Myocyte (in vitro differentiated cells): Measurements from ENCODE around the gene SNAPC2. TPM values are rescaled to one million over a fixed set of nuclear protein-coding genes. Genes with fewer than 3 reads are reported as not detected.
"Not testable (repeated sequence)": the region's sequence is repeated elsewhere in the genome, so short reads cannot be mapped to it uniquely, and the experiment has no call there.

Experiments
- DNase-seq: peaks from one replicate; pipeline ENCODE4 v3.0.0-alpha.2; 2012; ENCODE audit warnings: low read depth
- total RNA-seq: library from RNA; depleted of rRNA; stranded (reverse); fragments of >200 nt; gene quantifications from 2 replicates; pipeline ENCODE4 v1.2.3, GENCODE V29; 2014

Gene SNAPC2
- total RNA-seq, 1 donor from 2014 or later, result 27.5 TPM

DNA sequence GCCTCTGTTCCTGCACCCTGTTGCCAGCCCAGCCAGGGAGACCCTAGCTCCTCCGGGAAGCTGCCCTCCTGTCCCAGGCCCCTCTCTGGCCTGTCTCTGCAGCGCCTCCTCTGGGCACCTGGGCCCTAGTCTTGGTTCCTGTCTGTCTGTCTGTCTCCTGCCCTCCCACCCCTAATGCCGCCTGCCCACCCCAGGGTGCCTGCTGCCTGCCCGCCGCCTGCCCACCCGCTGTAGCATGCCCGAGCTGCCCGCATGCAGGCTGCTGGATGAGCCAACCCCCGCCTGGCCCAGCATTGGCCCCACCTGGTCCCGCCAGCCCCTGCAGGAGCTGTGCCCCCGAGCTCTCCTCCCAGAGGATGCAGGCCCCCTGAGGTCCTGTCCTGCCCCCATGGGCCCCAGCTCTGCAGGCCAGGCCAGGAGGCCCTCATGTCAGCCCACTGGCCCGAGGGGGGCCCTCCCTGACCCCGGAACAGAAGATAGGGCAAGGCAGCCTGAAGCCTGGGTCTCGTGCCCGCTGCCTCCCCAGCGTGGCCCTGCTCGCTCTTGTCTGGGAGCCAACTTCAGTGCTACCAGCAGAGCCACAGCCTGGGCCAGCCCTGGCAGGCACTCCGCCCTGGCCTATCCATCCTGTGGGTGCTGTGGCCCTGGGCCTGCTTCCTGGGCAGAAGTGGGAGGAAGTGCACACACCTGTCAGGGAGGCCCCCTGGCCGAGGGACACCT, 11.2 kb upstream of the SNAPC2 start:
- no peak for DNase-seq

DNA sequence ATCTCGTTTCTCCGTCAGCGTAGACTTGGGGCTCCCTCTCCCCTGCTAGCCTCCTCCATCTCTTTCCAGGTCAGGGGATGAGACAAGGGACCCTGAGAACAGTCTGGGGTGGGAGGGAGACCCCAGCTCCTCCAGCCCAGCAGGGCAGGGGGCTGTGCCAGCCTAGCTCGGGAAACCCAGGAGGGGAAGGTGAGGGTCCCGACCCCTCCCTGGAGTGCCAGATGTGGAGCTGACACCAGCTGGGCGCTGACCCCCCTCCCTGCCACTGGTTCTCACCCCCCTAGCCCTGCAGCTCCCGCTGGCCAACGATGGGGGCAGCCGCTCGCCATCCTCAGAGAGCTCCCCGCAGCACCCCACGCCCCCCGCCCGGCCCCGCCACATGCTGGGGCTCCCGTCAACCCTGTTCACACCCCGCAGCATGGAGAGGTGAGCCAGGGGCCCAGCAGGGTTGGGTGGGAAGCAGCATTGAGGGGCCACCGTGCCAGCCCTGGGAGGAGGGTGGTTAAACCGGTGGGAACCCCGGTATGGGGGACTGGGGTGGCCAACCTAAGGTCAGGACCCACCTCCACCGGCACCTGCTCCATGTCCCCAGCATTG, 10.6 kb upstream of the SNAPC2 start:
- no peak for DNase-seq

DNA sequence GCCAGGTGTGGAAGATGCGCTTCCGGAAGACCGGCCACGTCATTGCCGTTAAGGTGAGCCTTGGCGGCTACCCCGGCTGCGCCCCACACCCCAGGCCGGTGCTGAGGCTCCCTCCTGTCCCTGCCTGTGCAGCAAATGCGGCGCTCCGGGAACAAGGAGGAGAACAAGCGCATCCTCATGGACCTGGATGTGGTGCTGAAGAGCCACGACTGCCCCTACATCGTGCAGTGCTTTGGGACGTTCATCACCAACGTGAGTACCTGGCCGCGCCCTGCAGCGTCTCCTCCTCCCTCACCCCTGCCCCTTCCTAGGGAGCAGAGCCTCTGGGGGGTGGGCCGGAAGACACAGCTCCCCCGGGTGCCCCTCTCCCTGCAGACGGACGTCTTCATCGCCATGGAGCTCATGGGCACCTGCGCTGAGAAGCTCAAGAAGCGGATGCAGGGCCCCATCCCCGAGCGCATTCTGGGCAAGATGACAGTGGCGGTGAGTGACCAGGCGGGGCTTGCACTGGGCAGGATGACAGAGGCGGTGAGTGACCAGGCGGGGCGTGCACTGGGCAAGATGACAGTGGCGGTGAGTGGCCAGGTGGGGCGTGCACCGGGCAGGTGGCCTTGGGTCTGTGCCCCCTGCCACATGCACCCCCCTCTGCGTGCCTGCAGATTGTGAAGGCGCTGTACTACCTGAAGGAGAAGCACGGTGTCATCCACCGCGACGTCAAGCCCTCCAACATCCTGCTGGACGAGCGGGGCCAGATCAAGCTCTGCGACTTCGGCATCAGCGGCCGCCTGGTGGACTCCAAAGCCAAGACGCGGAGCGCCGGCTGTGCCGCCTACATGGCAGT, 9.6 kb upstream of the SNAPC2 start:
- DNase-seq, result no peak

DNA sequence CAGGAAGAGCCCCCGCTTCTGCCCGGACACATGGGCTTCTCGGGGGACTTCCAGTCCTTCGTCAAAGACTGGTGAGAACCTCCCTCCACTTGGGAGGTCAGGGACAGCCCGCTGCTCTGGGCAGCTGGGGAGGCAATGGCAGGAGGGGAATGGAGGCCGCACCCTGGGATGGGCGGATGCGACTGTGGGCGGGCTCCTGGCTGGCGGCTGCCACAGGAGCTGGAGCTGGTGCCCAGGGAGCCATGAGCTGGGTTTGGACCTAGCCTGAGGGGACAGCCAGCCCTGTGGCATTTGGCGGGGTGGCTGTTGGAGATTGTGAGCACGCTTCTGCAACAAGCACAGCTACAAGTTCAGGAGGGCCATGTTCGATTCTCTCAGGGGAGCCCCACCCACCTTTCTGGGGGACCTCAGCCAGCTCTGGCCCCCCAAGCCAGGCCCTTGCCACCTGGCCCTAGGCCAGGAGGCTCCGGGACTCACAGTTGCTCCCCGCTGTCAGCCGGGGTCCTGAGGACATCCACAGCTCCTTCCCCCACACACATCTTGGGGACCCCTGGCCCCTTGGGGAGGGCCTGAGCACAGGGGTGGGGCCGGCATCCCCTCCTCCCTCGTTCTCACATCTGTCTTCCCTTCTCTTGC, 8.5 kb upstream of the SNAPC2 start:
- DNase-seq, result no peak

DNA sequence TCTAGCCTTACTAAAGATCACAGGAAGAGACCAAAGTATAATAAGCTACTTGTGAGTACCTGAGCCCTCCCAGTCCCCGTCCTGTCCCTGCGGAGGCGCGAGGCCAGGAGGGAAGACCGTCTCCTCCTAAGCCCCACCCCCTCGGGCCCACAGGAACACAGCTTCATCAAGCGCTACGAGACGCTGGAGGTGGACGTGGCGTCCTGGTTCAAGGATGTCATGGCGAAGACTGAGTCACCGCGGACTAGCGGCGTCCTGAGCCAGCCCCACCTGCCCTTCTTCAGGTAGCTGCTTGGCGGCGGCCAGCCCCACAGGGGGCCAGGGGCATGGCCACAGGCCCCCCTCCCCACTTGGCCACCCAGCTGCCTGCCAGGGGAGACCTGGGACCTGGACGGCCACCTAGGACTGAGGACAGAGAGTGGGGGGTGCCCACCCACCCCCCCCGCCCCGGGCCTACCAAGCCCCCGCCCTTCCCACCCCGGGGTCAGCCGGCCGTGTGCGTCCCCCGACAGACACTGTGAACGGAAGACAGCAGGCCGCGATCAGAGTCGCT, 7.9 kb upstream of the SNAPC2 start:
- DNase-seq, result no peak

DNA sequence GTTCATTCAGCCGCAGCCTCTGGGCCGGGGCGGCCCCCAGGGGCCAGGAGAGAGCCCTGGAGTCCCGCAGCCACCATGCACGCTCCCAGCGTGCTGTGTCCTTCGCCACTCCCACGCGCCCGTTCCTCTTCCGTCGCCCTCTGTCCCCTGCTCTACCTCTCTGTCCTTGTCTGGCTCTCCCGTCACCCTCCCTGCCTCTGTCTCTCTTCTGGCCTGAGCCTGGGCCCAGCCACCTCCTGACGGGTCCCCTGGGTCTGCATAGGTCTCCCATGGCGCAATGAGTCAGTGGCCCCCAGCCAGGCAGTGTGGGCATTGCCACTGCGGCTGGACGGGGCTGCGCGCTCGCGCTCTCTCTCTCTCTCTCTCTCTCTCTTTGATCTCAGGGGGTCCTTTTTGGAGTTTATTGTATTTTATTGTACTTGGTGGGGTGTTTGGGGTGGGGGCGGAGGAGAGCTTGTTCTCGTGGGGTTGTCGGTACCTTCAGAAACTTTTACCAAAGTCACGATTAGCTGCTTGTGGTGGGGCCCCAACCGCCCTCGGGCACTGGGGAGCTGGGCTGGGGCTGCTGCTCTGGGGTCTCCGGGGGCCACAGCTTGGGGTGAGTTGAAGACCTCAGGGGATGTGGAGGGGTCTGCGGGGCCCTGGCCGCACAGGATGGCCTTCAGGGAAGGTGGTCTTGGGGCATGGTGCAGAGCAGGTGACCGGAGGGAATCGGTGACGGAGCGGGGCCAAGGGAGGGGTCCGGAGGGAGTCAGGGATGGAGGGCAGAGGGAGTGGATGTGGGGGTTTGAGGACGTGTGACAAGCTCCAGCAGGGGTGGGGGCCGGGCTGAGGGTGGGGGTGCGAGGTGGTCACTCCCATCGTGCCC, 7.2 kb upstream of the SNAPC2 start:
- DNase-seq, result no peak

DNA sequence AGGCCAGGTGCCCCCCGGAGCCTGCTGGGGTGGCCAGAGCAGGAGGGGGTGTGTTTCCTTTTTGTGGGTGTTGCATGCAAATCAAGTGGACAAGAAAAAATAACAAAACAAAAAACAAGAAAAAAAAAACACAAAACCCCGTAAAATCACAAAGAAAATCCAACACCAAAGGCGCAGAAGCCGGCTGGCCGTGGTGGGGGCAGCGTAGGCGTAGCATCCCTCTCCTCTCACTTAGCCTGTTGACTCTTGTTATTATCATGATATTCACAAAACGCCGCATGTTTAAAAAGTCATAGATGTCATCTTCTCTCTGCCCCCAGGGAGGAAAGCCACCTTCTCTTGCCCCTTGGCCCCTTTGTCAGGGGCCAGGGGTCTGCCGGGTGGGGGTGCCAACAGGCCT, 6.5 kb upstream of the SNAPC2 start:
- no peak for DNase-seq

DNA sequence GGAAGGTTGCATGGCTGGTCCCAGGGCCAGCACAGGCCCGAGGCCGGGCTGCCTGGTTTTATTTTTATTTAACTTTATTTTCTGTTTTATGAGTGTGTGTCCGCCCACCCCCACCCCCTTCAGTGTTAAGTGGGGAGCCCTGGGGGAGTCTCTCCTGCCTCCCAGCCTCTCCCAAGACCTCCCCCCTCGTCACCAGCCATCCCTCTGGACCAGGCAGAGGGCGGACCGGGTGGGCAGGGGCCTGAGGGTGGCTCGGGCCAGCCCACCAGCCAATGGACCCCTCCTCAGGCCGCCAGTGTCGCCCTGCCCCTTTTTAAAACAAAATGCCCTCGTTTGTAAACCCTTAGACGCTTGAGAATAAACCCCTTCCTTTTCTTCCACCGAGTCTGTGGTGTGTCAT, 6.0 kb upstream of the SNAPC2 start:
- no peak for DNase-seq

DNA sequence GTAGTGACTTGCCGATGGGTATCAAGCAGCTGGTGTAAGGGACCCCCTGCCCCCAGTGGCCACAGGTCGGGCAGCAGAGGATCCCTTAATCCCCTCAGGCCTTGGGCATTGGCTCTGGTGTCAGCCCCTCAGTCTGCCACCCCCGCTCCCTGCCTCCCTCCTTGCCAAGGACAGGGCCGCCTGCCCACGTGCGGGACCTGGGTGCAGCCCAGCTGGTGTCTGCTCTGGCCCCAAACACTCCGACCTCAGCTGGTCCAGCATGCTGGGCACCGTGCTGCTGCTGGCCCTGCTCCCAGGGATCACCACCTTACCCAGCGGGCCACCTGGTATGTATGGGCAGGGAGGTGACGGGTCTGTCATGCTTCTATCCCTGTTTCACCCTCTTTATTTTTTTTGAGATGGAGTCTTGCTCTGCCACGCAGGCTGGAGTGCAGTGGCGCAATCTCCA, 5.5 kb upstream of the SNAPC2 start, which contains the start of gene TGFBR3L:
Gene TGFBR3L (plus strand): TSS at position 233 of the 448 bp plus-strand sequence.
- no peak for DNase-seq

DNA sequence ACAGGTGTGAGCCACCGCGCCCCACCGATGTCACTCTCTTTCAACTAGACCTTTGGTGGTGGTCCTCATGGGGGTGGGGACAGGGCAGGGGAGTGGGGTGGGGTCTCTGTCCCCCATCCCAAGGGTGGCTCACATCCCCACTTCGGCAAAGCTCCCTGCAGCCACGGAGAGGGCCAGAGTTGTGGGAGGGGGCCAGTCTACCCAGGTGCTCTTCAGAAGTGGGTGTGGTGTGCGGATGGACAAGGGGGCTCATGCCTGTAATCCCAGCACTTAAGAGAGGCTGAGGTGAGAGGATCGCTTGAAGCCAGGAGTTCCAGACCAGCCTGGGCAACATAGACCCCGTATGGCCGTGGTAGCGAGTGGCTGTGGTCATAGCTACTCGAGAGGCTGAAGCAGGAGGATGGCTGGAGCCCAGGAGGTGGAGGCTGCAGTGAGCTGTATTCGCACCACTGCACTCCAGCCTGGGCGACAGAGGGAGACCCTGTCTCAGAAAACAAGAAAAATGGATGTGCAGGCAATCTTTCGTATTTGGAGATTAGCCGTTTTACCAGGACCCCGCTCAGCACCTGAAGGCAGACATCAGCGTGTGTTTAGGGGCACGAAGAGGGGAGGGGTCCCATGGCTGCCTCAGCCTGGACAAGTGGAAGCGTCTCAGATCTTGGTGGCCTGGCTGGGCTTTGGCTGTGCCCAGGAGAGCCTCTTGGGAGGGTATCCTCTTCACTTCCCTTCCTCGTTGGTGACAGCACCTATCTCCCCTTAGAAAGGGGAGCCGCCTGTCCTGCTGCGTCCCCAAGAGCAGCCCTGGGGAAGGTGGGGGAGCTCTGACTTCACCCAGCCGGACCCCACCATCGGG, 4.7 kb upstream of the SNAPC2 start:
- no peak for DNase-seq

DNA sequence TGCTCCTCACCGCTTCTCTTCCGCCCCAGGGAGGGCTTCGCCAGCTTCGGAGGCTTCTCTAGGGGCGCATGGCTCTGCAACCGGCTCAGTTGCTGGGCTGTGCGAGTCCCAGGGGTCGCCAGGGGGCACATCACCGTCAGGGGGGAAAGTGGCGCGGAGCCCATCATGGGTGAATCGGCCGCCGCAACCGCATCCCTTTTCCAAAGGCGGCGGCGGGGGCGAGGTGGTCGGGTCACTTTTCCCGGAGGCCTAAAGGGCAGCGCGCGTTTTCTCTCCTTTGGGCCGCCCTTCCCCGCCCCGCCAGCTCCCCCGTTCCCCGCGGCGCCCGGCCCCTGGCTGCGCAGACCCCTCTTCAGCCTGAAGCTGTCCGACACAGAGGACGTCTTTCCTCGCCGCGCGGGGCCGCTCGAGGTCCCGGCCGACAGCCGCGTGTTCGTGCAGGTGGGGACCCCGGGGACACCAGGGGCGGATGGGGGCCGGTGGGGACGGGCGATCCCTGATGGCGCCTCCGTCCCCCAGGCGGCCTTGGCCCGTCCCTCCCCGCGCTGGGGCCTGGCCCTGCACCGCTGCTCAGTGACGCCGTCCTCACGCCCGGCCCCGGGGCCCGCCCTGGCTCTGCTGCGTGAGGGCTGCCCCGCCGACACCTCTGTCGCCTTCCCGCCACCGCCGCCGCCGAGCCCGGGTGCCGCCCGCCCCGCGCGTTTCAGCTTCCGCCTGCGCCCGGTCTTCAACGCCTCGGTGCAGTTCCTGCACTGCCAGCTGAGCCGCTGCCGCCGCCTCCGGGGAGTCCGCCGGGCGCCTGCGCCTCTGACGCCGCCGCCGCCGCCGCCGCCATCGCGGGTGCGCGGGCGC, 3.8 kb upstream of the SNAPC2 start:
- DNase-seq, result peak; percentile 11

DNA sequence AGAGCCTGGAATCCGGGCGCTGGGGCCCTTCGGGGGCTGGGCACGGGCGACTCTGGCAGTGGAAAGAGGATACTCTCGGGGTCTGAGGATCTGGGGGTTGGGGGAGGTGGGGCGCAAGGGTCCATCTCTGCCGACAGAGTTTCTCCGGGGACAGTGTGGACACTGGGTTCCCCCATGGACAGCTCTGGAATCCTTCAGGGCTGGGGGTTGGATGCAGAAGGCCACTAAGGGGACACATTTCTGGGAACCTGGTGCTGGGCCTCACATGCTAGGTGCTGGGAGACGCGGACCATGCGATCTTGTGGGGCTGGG, 3.2 kb upstream of the SNAPC2 start:
- DNase-seq, result no peak

DNA sequence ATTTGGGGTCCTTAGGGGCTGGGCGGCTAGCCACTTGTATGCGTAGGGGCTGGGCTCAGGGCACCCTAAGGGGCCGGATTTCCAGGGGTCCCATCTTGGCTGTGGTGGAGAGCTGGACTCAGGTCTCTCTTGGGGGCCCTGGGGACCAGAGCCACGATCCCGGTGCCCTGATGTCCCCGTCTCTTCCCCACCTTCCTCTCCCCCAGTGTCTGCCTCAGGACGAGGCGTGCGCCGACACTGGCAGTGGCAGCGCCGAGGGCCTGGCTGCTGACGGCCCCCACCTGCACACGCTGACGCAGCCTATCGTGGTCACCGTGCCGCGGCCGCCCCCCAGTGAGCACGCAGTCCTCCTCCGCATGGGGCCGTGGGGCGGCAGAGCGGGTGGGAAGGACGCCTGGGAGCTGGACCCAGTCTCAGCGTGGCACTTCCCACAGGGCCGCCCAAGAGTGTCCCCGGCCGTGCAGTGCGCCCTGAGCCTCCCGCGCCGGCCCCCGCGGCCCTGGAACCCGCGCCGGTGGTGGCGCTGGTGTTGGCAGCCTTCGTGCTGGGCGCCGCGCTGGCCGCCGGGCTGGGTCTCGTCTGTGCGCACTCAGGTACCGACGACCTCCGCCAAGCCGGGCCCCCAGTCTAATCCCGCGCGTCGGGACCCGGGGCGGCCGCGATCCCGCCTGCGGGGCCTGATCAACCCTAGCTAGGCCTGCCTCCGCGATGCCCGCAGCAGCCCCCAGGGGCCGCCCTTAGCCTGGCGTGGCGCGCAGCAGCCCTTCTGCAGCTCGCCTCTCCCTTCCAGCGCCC, 2.7 kb upstream of the SNAPC2 start:
- DNase-seq, result peak; percentile 51

DNA sequence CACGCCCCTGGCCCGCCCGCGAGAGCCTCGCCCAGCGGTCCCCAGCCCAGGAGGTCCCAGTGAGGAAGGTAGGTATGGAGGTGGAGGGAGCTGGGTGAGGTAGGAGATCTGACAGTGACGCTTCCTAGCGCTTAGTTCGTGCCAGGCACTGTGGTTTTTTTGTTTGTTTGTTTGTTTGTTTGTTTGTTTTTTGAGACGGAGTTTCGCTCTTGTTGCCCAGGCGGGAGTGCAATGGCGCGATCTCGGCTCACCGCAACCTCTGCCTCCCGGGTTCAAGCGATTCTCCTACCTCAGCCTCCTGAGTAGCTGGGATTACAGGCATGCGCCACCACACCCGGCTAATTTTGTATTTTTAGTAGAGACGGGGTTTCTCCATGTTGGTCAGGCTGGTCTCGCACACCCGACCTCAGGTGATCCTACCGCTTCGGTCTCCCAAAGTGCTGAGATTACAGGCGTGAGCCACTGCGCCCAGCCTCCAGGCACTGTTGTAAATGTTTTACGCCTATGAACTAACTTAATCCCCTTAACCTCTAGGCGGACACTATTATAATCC, 2.0 kb upstream of the SNAPC2 start:
- not testable (repeated sequence) for DNase-seq

DNA sequence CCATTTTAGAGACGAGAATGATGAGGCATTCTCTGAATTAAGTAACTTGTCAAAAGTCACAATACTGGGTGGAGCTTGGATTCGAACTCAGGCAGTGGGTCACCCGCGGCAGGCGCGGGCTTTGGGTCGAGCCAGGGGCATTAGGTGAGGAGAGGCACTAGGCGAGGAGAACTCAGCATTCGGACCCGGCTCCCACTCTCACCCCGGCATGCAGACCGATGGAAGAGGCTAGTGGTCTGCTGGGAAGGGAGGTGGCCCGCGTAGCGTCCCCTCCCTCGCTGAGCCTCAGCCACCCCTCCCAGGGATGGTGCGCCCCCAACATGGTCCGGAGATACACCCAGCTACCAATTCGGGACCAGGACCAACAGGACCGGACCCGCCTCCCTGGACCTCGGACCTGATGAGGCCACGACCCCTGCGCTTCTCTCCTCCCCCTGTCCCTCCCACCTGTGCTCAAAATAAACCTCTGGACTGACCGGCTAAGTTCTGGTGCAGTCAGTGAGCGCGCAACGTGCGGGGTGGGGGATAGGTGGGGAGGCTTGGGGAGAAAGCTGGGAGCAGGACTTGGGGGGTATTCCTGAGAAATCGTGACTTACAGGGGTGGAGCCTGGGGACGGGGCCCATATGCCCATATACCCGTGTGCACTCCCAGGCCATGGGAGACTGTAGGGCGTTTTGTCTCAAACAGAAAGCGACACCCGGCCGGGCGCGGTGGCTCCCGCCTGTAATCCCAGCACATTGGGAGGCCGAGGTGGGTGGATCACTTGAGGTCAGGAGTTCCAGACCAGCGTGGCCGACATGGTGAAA, 1.3 kb upstream of the SNAPC2 start:
- no peak for DNase-seq

DNA sequence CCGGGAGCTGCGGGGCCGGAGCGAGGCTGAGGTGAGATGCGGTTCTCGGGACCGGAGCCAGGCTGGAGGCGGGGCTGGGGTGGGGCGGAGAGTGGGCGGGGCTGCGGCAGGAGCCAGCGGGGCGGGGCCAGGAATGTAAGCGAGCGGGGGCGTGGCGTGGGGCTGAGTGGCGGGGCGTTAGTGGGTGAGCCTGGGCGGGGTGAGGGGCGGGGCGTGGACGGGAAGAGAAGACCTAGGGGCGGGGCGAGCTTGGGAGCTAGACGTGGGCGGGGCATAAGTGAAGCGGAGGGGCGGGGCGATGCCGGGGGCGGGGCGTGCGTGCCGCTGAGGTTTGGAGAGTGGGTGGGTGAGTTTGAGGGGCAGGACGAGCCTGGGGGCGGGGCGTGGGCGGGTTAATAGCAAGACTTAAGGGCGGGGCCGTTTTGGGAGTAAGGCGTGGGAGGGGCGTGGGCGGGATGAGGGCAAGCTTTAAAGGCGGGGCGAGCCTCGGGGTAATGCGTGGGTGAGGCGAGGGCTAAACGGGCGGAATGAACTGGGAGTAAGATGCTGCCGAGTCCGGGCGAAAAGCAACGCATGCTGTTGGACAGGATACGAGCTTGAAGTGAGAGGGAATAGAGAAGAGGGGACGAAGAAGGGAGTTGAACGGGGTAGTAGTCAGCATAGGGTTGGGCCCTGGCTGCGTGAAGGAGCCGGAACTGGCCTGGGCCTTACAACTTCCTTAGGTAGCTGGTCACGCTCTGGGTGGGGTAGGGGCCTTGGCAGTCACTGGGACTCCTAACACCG, 572 bp downstream of the SNAPC2 start:
- peak; percentile 96 for DNase-seq
